Spinal cord (tissue), 10 donors: ENCODE measurements around the gene INAFM2. TPM values are rescaled to one million over a fixed set of nuclear protein-coding genes. Genes with fewer than 3 reads are reported as not detected.

ENCODE experiments used
- DNase-seq, 6 donors: peaks; one replicate each; pipeline versions ENCODE4 v3.0.0 to v3.0.0-alpha.2; 2013 to 2015; ENCODE audit warnings: low spot score in 6 of 6, low read depth in 4 of 6
- H3K27ac ChIP-seq: one replicate; pipeline ENCODE4 v1.5.1; 2013; ENCODE audit warnings: low read depth, low read length, control low read depth
- H3K27me3 ChIP-seq: one replicate; pipeline ENCODE4 v1.6.1; 2013; ENCODE audit warnings: low read length; ENCODE audit not compliant: control insufficient read depth, insufficient read depth
- H3K36me3 ChIP-seq: one replicate; pipeline ENCODE4 v1.6.1; 2013; ENCODE audit warnings: low read length; ENCODE audit not compliant: control insufficient read depth, insufficient read depth
- H3K4me1 ChIP-seq: one replicate; pipeline ENCODE4 v1.6.1; 2013; ENCODE audit warnings: low read length; ENCODE audit not compliant: control insufficient read depth, insufficient read depth
- H3K4me3 ChIP-seq: one replicate; pipeline ENCODE4 v1.5.1; 2013; ENCODE audit warnings: low read depth, low read length, control low read depth
- H3K9me3 ChIP-seq: one replicate; pipeline ENCODE4 v1.6.1; 2013; ENCODE audit warnings: low read length; ENCODE audit not compliant: control insufficient read depth, insufficient read depth
- WGBS: methylation state at CpG from one replicate; pipeline ENCODE4 v1.1.5; 2013; ENCODE audit warnings: missing lambda C conversion rate; ENCODE audit not compliant: insufficient coverage; 5-methylcytosine and 5-hydroxymethylcytosine counted together
- polyA plus RNA-seq, 2 donors: library from polyadenylated mRNA; unstranded; fragments of 120-200 nt; gene quantifications; one replicate each; pipeline ENCODE4 v1.2.1, GENCODE V29; 2013; ENCODE audit not compliant: insufficient read length in 2 of 2
- total RNA-seq, 2 donors: library from RNA; depleted of rRNA in 1 of 2; stranded (reverse); fragments of 120-200 nt in 1 of 2; fragments of >200 nt in 1 of 2; gene quantifications; one replicate each; pipeline versions ENCODE4 v1.2.3 to v1.2.4, GENCODE V29; 2013 to 2014
- donor health status: healthy.

INAFM2 gene
- total and polyA plus RNA-seq, 4 donors: 17.0 to 29.6 (median 23.3) TPM

DNA sequence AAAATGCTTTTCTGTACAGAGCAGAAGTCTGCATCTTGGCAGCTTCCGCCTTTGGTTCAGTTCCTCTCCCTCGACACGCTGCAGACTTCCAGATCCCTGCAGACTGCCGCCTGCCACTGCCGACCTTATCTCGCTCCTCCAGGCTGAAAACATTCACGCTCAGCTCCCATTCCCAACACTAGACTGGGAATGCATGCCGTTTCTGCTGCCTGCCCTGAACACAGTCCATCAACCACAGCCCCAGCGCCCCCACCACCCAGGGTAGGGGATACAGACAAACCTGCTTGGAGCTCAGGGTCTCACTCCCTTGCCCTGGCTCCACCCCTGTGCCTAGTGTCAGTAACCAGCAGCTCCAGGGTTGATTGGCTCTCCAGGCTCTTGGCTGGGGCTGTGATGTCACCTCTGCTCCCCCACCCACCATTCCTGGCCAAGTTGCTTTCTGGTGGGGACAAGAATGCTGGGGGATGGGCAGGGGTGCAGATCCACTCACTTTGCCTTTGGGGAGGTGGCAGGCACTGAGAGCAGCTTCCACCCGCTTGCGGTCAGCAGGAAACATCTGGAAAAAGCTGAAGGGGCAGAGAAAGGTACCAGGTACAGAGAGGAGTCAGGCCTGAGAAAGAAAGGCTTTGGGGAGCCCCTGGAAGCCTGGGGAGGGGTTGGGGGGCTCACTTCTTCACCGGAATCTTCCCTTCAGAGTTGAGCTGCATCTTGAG lies 21.9 kb upstream of the INAFM2 start:
- no peak overlapping the region for H3K27ac ChIP-seq
- DNase-seq: no peak
- H3K36me3 ChIP-seq: no peaks in the 10 kb centered on the region
- 52% methylated on average over 10 of the region's 12 CpGs for WGBS
- H3K4me1 ChIP-seq: peaks cover 3% of the 10 kb centered on the region
- no peak overlapping the region for H3K4me3 ChIP-seq
- no peaks in the 10 kb centered on the region for H3K27me3 ChIP-seq
- no peaks in the 10 kb centered on the region for H3K9me3 ChIP-seq

DNA sequence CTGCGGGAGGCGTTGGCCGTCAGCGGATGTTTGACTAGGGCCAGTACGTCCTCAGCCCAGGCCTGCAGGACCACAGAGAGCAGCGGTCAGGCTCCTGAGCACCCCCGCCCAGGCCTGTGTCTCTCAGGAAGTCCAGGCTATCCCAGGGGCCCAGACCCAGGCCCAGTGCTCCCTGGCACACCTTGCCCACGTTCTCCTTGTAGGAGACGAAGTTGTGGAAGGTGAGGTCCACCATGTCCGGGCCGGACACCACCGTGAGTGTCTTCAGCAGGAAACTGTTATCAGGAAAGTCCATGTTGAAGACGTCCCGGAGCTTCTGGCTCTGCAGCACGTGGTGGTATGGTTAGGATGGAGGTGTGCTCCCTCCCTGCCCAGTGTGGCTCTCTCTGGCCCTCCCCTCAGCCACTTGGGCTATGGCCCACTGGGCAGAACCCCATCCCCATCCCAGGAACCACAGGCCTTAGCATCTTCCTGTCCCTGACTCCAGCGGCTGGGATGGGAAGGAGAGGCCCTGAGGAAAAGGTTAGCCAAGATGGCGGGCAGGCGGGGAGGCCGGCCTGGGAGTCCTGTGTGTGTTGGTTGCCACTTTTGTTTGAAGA lies 21.1 kb upstream of the INAFM2 start:
- no peaks in the 10 kb centered on the region for H3K9me3 ChIP-seq
- no peak for DNase-seq
- H3K27me3 ChIP-seq: no peaks in the 10 kb centered on the region
- H3K27ac ChIP-seq: no peak overlapping the region
- peaks cover 10% of the 10 kb centered on the region for H3K4me1 ChIP-seq
- WGBS: 92% methylated on average over 12 of the region's 19 CpGs
- no peak overlapping the region for H3K4me3 ChIP-seq
- H3K36me3 ChIP-seq: no peaks in the 10 kb centered on the region

DNA sequence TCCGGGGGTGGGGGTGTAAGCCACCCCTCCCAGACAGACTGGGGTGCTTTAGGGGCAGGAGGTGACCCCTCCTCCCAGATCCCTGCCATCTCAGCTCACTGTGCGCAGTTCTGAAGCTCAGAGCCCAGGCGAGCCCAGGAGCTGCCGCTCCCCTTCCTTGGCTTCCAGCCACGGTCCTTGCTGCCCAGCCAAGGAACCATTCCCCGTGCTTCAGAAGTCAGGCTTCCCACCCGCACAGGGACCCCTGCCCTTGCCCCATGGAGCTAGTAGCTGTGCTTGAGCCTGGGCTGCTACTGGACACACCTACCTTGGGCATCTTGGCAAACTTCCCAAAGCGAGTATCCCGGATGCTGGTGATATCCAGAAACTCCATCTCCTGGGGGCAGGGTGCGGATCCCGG lies 20.5 kb upstream of the INAFM2 start:
- Histone ChIP-seq H3K27ac (no peak overlapping the region), H3K4me3 (no peak overlapping the region), H3K9me3 (no peaks in the 10 kb centered on the region), H3K27me3 (no peaks in the 10 kb centered on the region), H3K4me1 (peaks cover 14% of the 10 kb centered on the region), H3K36me3 (no peaks in the 10 kb centered on the region)
- 74% methylated on average over 9 of the region's 11 CpGs for whole genome bisulfite sequencing
- DNase-seq: no peak

DNA sequence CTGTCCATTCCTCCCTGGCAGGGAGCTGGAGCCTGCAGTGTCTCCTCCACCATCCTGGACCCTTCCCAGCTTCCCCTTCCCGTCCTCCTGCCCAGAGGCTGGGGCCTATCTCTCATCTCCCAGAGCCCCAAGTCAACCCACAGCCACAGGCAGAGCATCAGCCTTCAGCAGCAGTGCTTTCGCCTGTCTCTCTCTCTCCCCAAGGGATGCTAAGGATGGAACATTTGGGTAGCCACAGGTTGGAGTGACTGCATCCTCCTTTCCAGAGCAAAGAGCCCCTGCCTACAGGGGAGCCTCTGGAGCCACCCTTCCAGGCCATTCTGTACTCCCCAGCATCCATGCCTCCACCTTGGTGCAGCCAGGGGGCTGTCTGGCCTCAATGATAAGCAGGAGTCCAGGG lies 19.9 kb upstream of the INAFM2 start:
- DNase-seq: no peak
- Histone ChIP-seq H3K4me1 (peaks cover 19% of the 10 kb centered on the region), H3K9me3 (no peaks in the 10 kb centered on the region), H3K36me3 (no peaks in the 10 kb centered on the region), H3K27ac (no peak overlapping the region), H3K27me3 (no peaks in the 10 kb centered on the region), H3K4me3 (no peak overlapping the region)
- WGBS: 83% methylated on average over 1 of the region's 2 CpGs

DNA sequence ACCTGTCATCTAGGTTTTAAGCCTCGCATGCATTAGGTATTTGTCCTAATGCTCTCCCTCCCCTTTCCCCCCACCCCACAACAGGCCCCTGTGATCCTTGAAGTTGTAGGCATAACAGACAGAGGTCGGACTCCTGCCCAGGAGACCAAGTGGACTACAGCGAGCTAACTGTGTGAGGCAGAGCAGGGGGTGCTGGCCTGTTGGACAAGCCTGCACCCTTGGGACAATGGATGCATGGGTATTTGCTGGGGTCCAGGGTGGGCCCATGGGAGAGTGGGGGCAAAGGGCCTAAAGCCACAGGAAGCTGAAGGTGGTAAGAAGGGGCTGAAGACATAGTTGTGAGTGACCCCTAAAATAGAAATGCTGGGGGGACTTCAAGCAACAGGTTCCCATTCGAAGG lies 18.2 kb upstream of the INAFM2 start:
- H3K27me3 ChIP-seq: no peaks in the 10 kb centered on the region
- no peak for DNase-seq
- no peaks in the 10 kb centered on the region for H3K9me3 ChIP-seq
- WGBS: 83% methylated on average over 3 of the region's 4 CpGs
- no peaks in the 10 kb centered on the region for H3K36me3 ChIP-seq
- no peak overlapping the region for H3K4me3 ChIP-seq
- no peak overlapping the region for H3K27ac ChIP-seq
- peaks cover 27% of the 10 kb centered on the region for H3K4me1 ChIP-seq

DNA sequence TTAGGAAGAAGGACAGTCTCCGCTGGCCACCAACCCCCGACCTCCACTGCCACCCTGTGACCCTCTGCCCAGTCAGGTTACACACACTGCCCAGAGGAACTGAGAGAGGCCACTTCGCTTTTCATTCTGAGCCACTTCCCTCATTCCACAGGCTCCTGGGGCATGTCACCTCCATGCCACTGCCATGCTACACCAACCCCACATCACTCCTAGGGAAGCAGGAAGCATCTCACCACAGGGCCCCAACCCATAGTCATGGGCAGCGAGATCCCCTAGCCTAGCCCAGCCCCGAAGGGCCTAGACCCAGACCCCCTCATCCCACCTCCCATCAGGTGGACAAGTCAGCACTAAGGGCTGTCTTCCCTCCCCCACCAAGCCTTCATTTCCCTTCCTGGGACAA lies 17.1 kb upstream of the INAFM2 start:
- Histone ChIP-seq H3K4me3 (no peak overlapping the region), H3K4me1 (peaks cover 27% of the 10 kb centered on the region), H3K36me3 (no peaks in the 10 kb centered on the region), H3K27me3 (no peaks in the 10 kb centered on the region), H3K27ac (no peak overlapping the region), H3K9me3 (no peaks in the 10 kb centered on the region)
- no peak for DNase-seq
- 91% methylated on average over 5 of the region's 5 CpGs for WGBS

DNA sequence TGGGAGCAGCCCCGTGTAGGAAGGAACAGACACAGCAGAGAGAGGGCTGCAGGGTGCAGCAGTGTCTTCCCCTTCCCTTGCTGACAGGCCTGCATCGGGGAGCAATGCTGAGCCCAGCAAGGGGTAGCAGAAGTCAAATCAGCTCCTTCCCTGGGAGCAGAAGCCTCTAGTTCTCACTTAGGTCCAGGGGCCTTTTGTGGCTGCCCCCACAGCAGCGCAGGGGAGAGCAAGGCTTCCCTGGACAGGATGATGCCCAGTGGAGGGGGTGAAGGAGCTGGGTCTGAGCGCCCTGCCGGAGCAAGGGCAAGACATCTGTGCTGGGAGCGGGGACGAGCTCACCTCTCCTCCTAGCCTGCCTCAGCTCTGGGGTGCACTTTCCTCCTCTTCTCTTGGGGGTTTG lies 16.6 kb upstream of the INAFM2 start:
- no peak overlapping the region for H3K27ac ChIP-seq
- no peaks in the 10 kb centered on the region for H3K9me3 ChIP-seq
- H3K27me3 ChIP-seq: no peaks in the 10 kb centered on the region
- H3K36me3 ChIP-seq: no peaks in the 10 kb centered on the region
- 33% methylated on average over 2 of the region's 7 CpGs for WGBS
- peaks cover 27% of the 10 kb centered on the region for H3K4me1 ChIP-seq
- no peak overlapping the region for H3K4me3 ChIP-seq
- no peak for DNase-seq

DNA sequence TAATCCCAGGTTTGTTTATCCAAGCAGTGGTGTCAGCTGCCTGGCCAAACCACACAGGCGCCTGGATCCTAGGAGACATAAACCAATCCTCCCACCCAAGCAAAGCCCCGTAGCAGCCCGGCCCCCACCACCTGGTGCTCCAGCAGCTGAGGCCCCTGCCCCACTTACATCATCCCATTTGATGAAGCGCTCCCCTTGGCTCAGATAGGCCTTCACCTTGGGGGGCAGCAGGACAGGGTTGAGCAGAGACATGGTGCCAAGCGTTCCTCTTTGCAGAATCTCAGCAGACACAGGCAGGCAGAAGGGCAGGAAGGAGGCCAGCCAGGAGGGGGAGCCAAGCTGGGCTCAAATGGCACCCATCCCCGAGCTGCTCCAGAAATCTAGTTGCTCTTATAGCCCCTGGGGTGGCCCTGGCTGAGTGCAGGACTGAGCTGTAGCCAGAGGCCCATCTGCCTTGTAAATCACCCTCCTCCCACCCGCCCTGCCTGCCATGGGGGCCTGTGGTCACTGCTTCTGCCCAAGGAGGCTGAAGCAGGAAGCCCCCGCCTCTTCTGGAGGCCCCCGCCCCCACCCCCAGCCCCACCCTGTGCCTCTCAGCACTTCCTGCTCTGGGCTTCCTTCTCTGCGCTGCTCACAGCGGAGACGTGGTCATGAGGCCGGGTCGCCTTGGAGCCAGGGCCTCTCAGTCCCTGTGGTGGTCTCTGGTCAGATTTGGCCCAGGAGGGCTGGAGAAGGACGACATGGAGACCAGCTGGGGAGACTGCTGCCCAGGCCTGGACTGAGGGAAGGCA lies 15.9 kb upstream of the INAFM2 start, which contains the start of gene PLCB2:
Gene PLCB2 (minus strand): TSS at position 515 of the 791 bp plus-strand sequence. CDS start 263 bp downstream, at position 252.
- H3K27ac ChIP-seq: no peak within 1 kb of the TSS
- WGBS: 59% methylated on average over 12 of the region's 15 CpGs
- H3K27me3 ChIP-seq: no peaks in the 10 kb centered on the region
- H3K9me3 ChIP-seq: no peaks in the 10 kb centered on the region
- no peak for DNase-seq
- no peaks in the 10 kb centered on the region for H3K36me3 ChIP-seq
- H3K4me3 ChIP-seq: no peak within 1 kb of the TSS
- peaks cover 27% of the 10 kb centered on the region for H3K4me1 ChIP-seq

DNA sequence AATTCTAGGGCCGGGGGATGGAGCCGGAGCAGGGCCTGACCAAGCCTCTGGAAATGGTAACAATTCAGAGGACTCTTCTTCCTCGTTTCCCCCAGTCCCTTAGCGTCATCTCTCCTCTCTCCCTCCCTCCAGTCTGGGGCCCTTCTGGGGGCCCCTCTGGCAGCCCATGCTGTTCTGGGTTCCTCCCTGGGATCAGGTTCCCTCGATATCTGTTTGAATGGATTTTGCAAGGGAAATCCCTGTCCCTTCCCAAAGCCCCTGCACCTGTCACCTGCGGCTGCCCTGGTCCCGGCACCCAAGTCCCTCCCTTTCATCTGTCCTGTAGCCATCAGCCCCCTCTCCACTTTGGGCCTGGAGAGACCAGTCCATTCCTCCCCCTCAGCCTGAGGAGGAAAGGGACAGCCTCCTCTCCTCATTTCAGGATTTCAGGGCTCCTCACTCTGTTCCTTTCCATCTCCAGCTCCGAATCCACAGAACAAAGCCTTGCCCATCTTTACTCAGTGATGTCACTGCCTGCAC lies 14.1 kb upstream of the INAFM2 start:
- Histone ChIP-seq H3K4me3 (no peak overlapping the region), H3K27ac (no peak overlapping the region), H3K36me3 (no peaks in the 10 kb centered on the region), H3K4me1 (peaks cover 27% of the 10 kb centered on the region), H3K9me3 (no peaks in the 10 kb centered on the region), H3K27me3 (no peaks in the 10 kb centered on the region)
- WGBS: 88% methylated on average over 5 of the region's 8 CpGs
- DNase-seq: no peak
